Stomach smooth muscle (tissue), 2 donors: ENCODE measurements around the gene KIF18B.

Experiments used
- H3K27ac ChIP-seq: one replicate; pipeline ENCODE4 v1.7.0; 2013; ENCODE audit warnings: mild to moderate bottlenecking, low read length, inconsistent platforms
- H3K27me3 ChIP-seq, 2 donors: one replicate each; pipeline ENCODE4 v1.7.0; 2013; ENCODE audit warnings: low read length in 2 of 2; ENCODE audit not compliant: insufficient read depth in 2 of 2, control insufficient read depth in 1 of 2
- H3K36me3 ChIP-seq, 2 donors: one replicate each; pipeline ENCODE4 v1.7.0; 2013; ENCODE audit warnings: low read length in 2 of 2; ENCODE audit not compliant: control insufficient read depth in 2 of 2, insufficient read depth in 2 of 2
- H3K4me1 ChIP-seq: one replicate; pipeline ENCODE4 v1.7.0; 2013; ENCODE audit warnings: low read length; ENCODE audit not compliant: control insufficient read depth, insufficient read depth
- H3K4me3 ChIP-seq, 2 donors: one replicate each; pipeline ENCODE4 v1.7.0; 2013; ENCODE audit warnings: low read length in 2 of 2
- H3K9ac ChIP-seq, 2 donors: one replicate each; pipeline ENCODE4 v1.7.0; 2013; ENCODE audit warnings: low read length in 2 of 2, mild to moderate bottlenecking in 1 of 2
- H3K9me3 ChIP-seq, 2 donors: one replicate each; pipeline ENCODE4 v1.7.0; 2013; ENCODE audit warnings: low read length in 2 of 2; ENCODE audit not compliant: control insufficient read depth in 2 of 2
- donor health status: healthy.
- donor health status: Pancreatic carcinoma.

Gene KIF18B

GRCh38 chr17:44884941-44885340 is 62.6 kb downstream of the KIF18B start:
- peaks cover 48 to 57% of the 10 kb centered on the region in 2 donors for H3K36me3 ChIP-seq
- H3K4me1 ChIP-seq: no peaks in the 10 kb centered on the region
- no peaks in the 10 kb centered on the region for H3K9me3 ChIP-seq
- no peak overlapping the region for H3K9ac ChIP-seq
- H3K4me3 ChIP-seq: no peak overlapping the region
- H3K27ac ChIP-seq: no peak overlapping the region
- H3K27me3 ChIP-seq: no peaks in the 10 kb centered on the region

DNA sequence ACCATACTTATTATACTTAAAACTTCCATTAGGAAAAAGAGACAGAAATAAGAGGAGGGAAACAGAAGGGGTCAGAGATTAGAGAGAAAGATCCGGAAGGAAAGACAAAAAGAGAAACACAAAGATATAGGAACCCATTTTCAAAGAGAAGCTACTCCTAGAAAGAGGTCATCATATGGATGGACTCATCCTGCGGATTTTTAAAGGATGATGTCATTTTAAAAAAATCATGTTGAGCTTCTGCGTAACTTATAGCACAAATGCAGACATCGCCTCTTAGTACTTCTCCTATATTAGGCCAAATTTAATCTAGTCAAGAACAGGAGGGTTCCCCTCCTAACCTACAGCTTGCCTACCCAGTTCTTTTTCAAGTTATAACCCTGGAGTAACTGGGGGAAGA is 66.4 kb downstream of the KIF18B start:
- Histone ChIP-seq H3K27me3 (no peaks in the 10 kb centered on the region), H3K4me3 (no peak overlapping the region), H3K27ac (no peak overlapping the region), H3K4me1 (no peaks in the 10 kb centered on the region), H3K9ac (no peak overlapping the region), H3K36me3 (peaks cover 53 to 59% of the 10 kb centered on the region in 2 donors), H3K9me3 (no peaks in the 10 kb centered on the region)

GRCh38 chr17:44880062-44880461 is 67.5 kb downstream of the KIF18B start:
- Histone ChIP-seq H3K4me1 (no peaks in the 10 kb centered on the region), H3K27me3 (no peaks in the 10 kb centered on the region), H3K9me3 (no peaks in the 10 kb centered on the region), H3K9ac (no peak overlapping the region), H3K36me3 (peaks cover 56 to 58% of the 10 kb centered on the region in 2 donors), H3K27ac (no peak overlapping the region), H3K4me3 (no peak overlapping the region)

GRCh38 chr17:44879376-44879775 is 68.2 kb downstream of the KIF18B start:
- Histone ChIP-seq H3K9ac (no peak overlapping the region), H3K4me1 (no peaks in the 10 kb centered on the region)

GRCh38 chr17:44878627-44879221 is 68.8 kb downstream of the KIF18B start:
- no peaks in the 10 kb centered on the region for H3K9me3 ChIP-seq
- H3K27ac ChIP-seq: no peak overlapping the region
- H3K27me3 ChIP-seq: no peaks in the 10 kb centered on the region
- no peak overlapping the region for H3K4me3 ChIP-seq
- no peaks in the 10 kb centered on the region for H3K4me1 ChIP-seq
- H3K36me3 ChIP-seq: peaks cover 55 to 57% of the 10 kb centered on the region in 2 donors
- H3K9ac ChIP-seq: no peak overlapping the region

More at GRCh38 chr17:44879376-44879775, 68.2 kb downstream of the KIF18B start:
- Histone ChIP-seq H3K27me3 (no peaks in the 10 kb centered on the region), H3K36me3 (peaks cover 54 to 55% of the 10 kb centered on the region in 2 donors), H3K27ac (no peak overlapping the region), H3K4me3 (no peak overlapping the region), H3K9me3 (no peaks in the 10 kb centered on the region)

DNA sequence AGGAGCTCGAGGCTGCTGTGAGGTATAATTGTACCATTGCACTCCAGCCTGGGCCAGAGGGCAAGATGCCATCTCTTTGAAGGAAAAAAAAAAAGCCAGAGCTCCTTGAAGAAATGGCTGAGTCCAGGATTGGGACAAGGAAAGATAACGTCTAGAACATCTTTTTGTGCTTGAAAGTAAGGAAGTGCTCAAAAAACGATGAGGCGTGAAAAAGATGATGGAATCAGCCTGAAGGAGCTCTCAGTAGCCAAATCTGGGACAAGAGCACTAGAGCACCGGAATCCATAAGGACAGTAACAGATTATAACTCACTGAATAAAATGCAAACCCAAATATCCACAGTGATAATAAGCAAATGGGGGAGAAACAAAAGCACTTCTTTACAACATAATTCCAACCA is 70.5 kb downstream of the KIF18B start:
- no peak overlapping the region for H3K4me3 ChIP-seq
- H3K36me3 ChIP-seq: peaks cover 49 to 53% of the 10 kb centered on the region in 2 donors
- H3K9me3 ChIP-seq: no peaks in the 10 kb centered on the region
- H3K27me3 ChIP-seq: no peaks in the 10 kb centered on the region
- H3K9ac ChIP-seq: no peak overlapping the region
- no peak overlapping the region for H3K27ac ChIP-seq
- no peaks in the 10 kb centered on the region for H3K4me1 ChIP-seq

- H3K27me3 ChIP-seq: no peaks in the 10 kb centered on the region
- H3K36me3 ChIP-seq: peaks cover 49% of the 10 kb centered on the region in 2 donors
- no peak overlapping the region for H3K27ac ChIP-seq
- H3K4me3 ChIP-seq: no peak overlapping the region
- no peak overlapping the region for H3K9ac ChIP-seq
- no peaks in the 10 kb centered on the region for H3K4me1 ChIP-seq
- H3K9me3 ChIP-seq: no peaks in the 10 kb centered on the region
Measured at GRCh38 chr17:44875761-44876160, 71.8 kb downstream of the KIF18B start.
